Activated CD8-positive, alpha-beta memory T cell treated with anti-CD3 and anti-CD28 coated beads for 1 hour (primary cell): ENCODE results near the gene ARHGEF10L.

Experiments
- DNase-seq, 2 donors: peaks; one replicate each; pipeline ENCODE4 v3.0.0-alpha.2; 2020; ENCODE audit warnings: low read depth in 1 of 2; ENCODE audit errors: extremely low read depth in 1 of 2

ARHGEF10L gene

GRCh38 chr1:17568014-17568900 lies 28.8 kb downstream of the ARHGEF10L start:
- no peak for DNase-seq

- DNase-seq: no peak
Measured at GRCh38 chr1:17569200-17570139, 30.0 kb downstream of the ARHGEF10L start.

GRCh38 chr1:17570228-17570627 lies 30.7 kb downstream of the ARHGEF10L start:
- no peak for DNase-seq

- DNase-seq: no peak
Measured at GRCh38 chr1:17572264-17572985, 32.9 kb downstream of the ARHGEF10L start.

GRCh38 chr1:17573518-17574041 lies 34.1 kb downstream of the ARHGEF10L start:
- DNase-seq: no peak

GRCh38 chr1:17574516-17574915 lies 35.0 kb downstream of the ARHGEF10L start:
- DNase-seq: no peak

GRCh38 chr1:17575797-17576518 lies 36.5 kb downstream of the ARHGEF10L start:
- DNase-seq: no peak

- DNase-seq: no peak
Measured at GRCh38 chr1:17576519-17576853, 37.0 kb downstream of the ARHGEF10L start.

GRCh38 chr1:17577907-17578297 lies 38.4 kb downstream of the ARHGEF10L start:
- no peak for DNase-seq

GRCh38 chr1:17579951-17580939 lies 40.7 kb downstream of the ARHGEF10L start:
- no peak for DNase-seq

- DNase-seq: no peak
Measured at GRCh38 chr1:17581389-17582123, 42.1 kb downstream of the ARHGEF10L start.

- DNase-seq: no peak
Measured at GRCh38 chr1:17582124-17582774, 42.8 kb downstream of the ARHGEF10L start.

- no peak for DNase-seq
Measured at GRCh38 chr1:17584539-17584938, 45.0 kb downstream of the ARHGEF10L start.

- DNase-seq: no peak
Measured at GRCh38 chr1:17585266-17585987, 45.9 kb downstream of the ARHGEF10L start.

- no peak for DNase-seq
Measured at GRCh38 chr1:17586172-17586964, 46.9 kb downstream of the ARHGEF10L start.

GRCh38 chr1:17587693-17588047 lies 48.2 kb downstream of the ARHGEF10L start:
- DNase-seq: no peak
